Uterus (tissue), 4 donors: Measurements from ENCODE around the gene SLC2A2. TPM values are rescaled to one million over a fixed set of nuclear protein-coding genes. Genes with fewer than 3 reads are reported as not detected.

Source experiments
- DNase-seq, 2 donors: peaks; one replicate each; pipeline ENCODE4 v3.0.0-alpha.2; 2019 to 2020
- H3K27ac ChIP-seq, 2 donors: fragments of 200-600 bp; sonication (generic); 1 replicate in 1 of 2; 2 replicates in 1 of 2; pipeline ENCODE4 v1.5.1; 2016 to 2018
- H3K27me3 ChIP-seq, 2 donors: fragments of 200-600 bp; sonication (generic); one replicate each; pipeline ENCODE4 v1.5.1; 2018 to 2019; ENCODE audit warnings: control low read depth in 1 of 2
- H3K36me3 ChIP-seq, 2 donors: fragments of 200-600 bp; sonication (generic); one replicate each; pipeline ENCODE4 v1.5.1; 2019; ENCODE audit warnings: control low read depth in 1 of 2
- H3K4me1 ChIP-seq, 2 donors: fragments of 200-600 bp; sonication (generic); one replicate each; pipeline ENCODE4 v1.5.1; 2018 to 2019; ENCODE audit warnings: control low read depth in 1 of 2
- H3K4me3 ChIP-seq, 2 donors: fragments of 200-600 bp; sonication (generic); 1 replicate in 1 of 2; 2 replicates in 1 of 2; pipeline ENCODE4 v1.5.1; 2018 to 2019; ENCODE audit warnings: mild to moderate bottlenecking in 1 of 2
- H3K9me3 ChIP-seq, 2 donors: fragments of 200-600 bp; sonication (generic); one replicate each; pipeline ENCODE4 v1.5.1; 2019; ENCODE audit warnings: control low read depth in 1 of 2
- CTCF ChIP-seq, 4 experiments: fragments of 200-600 bp in 2 of 4; fragments of 450-650 bp in 2 of 4; sonication (generic) in 2 of 4; IDR thresholded peaks; one replicate each; pipeline ENCODE4 v1.5.1; 2016 to 2019; ENCODE audit warnings: antibody characterized with exemption in 4 of 4, mild to moderate bottlenecking in 2 of 4, moderate library complexity in 1 of 4
- POLR2A ChIP-seq, 2 donors: fragments of 450-650 bp; IDR thresholded peaks; one replicate each; pipeline ENCODE4 v1.6.1; 2016; ENCODE audit warnings: antibody characterized with exemption in 2 of 2, mild to moderate bottlenecking in 1 of 2, moderate library complexity in 1 of 2
- intact Hi-C: fragments of 100-400 bp; cut with DNase I; formaldehyde crosslinking; loops from one replicate; pipeline ENCODE4 v1.15.1; 2023; ENCODE audit warnings: low total_unique reads
- total RNA-seq, 4 donors: library from RNA; depleted of rRNA in 3 of 4; stranded (reverse); fragments of >200 nt in 3 of 4; gene quantifications; one replicate each; pipeline versions ENCODE4 v1.1.0 to v1.2.4, GENCODE V29; 2014 to 2023
- donor health status: DM: yes; HTN: yes; CAD: no.

Gene SLC2A2
- total RNA-seq, 4 donors from 2014 or later, result not detected

- DNase-seq, result no peak
- intact Hi-C loops, result no loop called here
- TF ChIP-seq CTCF (IDR thresholded peaks at IDR 0.05), result no peak
- H3K4me1 ChIP-seq, result no peaks in the 10 kb centered on the region
- H3K4me3 ChIP-seq, result no peak overlapping the region
- no peak overlapping the region for H3K27ac ChIP-seq
- no peaks in the 10 kb centered on the region for H3K27me3 ChIP-seq
- H3K9me3 ChIP-seq, result no peaks in the 10 kb centered on the region
- no peaks in the 10 kb centered on the region for H3K36me3 ChIP-seq
Measured at GRCh38 chr3:171018156-171018935, 8.2 kb downstream of the SLC2A2 start.

- Histone ChIP-seq H3K27ac (no peak overlapping the region), H3K4me3 (no peak overlapping the region), H3K4me1 (no peaks in the 10 kb centered on the region), H3K36me3 (no peaks in the 10 kb centered on the region), H3K9me3 (no peaks in the 10 kb centered on the region), H3K27me3 (no peaks in the 10 kb centered on the region)
- DNase-seq, result no peak
- intact Hi-C loops, result no loop called here
- TF ChIP-seq CTCF (IDR thresholded peaks at IDR 0.05), result no peak
- TF ChIP-seq POLR2A (IDR thresholded peaks at IDR 0.05), result no peak
Measured at GRCh38 chr3:171013822-171014748, 12.4 kb downstream of the SLC2A2 start.

- TF ChIP-seq CTCF (IDR thresholded peaks at IDR 0.05) (no peak), POLR2A (IDR thresholded peaks at IDR 0.05) (no peak)
- no peak overlapping the region for H3K4me3 ChIP-seq
- intact Hi-C loops, result no loop called here
- no peak for DNase-seq
- no peak overlapping the region for H3K27ac ChIP-seq
- no peaks in the 10 kb centered on the region for H3K4me1 ChIP-seq
- no peaks in the 10 kb centered on the region for H3K27me3 ChIP-seq
- H3K9me3 ChIP-seq, result no peaks in the 10 kb centered on the region
- no peaks in the 10 kb centered on the region for H3K36me3 ChIP-seq
Measured at GRCh38 chr3:171011873-171012336, 14.6 kb downstream of the SLC2A2 start.

- Histone ChIP-seq H3K36me3 (no peaks in the 10 kb centered on the region), H3K27ac (no peak overlapping the region), H3K9me3 (no peaks in the 10 kb centered on the region), H3K27me3 (no peaks in the 10 kb centered on the region), H3K4me3 (no peak overlapping the region), H3K4me1 (no peaks in the 10 kb centered on the region)
- intact Hi-C loops, result no loop called here
- no peak for DNase-seq
- TF ChIP-seq CTCF (IDR thresholded peaks at IDR 0.05), result no peak
- TF ChIP-seq POLR2A (IDR thresholded peaks at IDR 0.05), result no peak
Measured at GRCh38 chr3:171011109-171011872, 15.2 kb downstream of the SLC2A2 start.
